Colonic mucosa (tissue), 4 donors: ENCODE results near the gene RYR2. TPM values are rescaled to one million over a fixed set of nuclear protein-coding genes. Genes with fewer than 3 reads are reported as not detected.

ENCODE experiments used
- DNase-seq: peaks from one replicate; pipeline ENCODE4 v3.0.0-alpha.2; 2020
- H3K27ac ChIP-seq: fragments of 200-600 bp; one replicate; pipeline ENCODE4 v1.8.0; 2021
- H3K27me3 ChIP-seq: fragments of 200-600 bp; one replicate; pipeline ENCODE4 v1.8.0; 2021
- H3K36me3 ChIP-seq: fragments of 200-600 bp; one replicate; pipeline ENCODE4 v1.8.0; 2021
- H3K4me1 ChIP-seq: fragments of 200-600 bp; one replicate; pipeline ENCODE4 v1.8.0; 2021; ENCODE audit warnings: mild to moderate bottlenecking
- H3K4me3 ChIP-seq: fragments of 200-600 bp; one replicate; pipeline ENCODE4 v1.8.0; 2021
- H3K9ac ChIP-seq, 2 donors: one replicate each; pipeline ENCODE4 v1.7.0; 2013; ENCODE audit warnings: control low read depth in 2 of 2, low read depth in 2 of 2, low read length in 2 of 2
- H3K9me3 ChIP-seq: fragments of 200-600 bp; one replicate; pipeline ENCODE4 v1.8.0; 2021
- CTCF ChIP-seq: fragments of 200-600 bp; IDR thresholded peaks from one replicate; pipeline ENCODE4 v1.8.0; 2022; ENCODE audit warnings: antibody characterized with exemption, mild to moderate bottlenecking
- intact Hi-C: fragments of 100-400 bp; cut with DNase I; formaldehyde crosslinking; loops from one replicate; pipeline ENCODE4 v1.14.1; 2022
- total RNA-seq, 2 donors: library from RNA; stranded (reverse); fragmentation: NEBNext Ultra II Directional in 1 of 2; extraction: Animal tissue kit (Norgen Biotek cat#: 25700) in 1 of 2; gene quantifications; one replicate each; pipeline ENCODE4 v1.2.1, GENCODE V29; 2021
- donor health status: healthy.
- donor health status: DM: no; HTN: no; CAD: no.
- donor health status: DM: no; HTN: no; CAD: no.

Gene RYR2
- total RNA-seq, 2 donors from 2014 or later = 0.15 to 0.56 TPM

GRCh38 chr1:237507005-237507404, 465.0 kb downstream of the RYR2 start:
- no peak for TF ChIP-seq CTCF
- intact Hi-C loops = no loop called here
- Histone ChIP-seq H3K27me3 (no peaks in the 10 kb centered on the region), H3K4me3 (no peak overlapping the region), H3K36me3 (no peaks in the 10 kb centered on the region), H3K4me1 (no peaks in the 10 kb centered on the region), H3K9ac (no peak overlapping the region), H3K9me3 (no peaks in the 10 kb centered on the region), H3K27ac (no peak overlapping the region)
- DNase-seq = no peak

- Histone ChIP-seq H3K36me3 (no peaks in the 10 kb centered on the region), H3K9me3 (no peaks in the 10 kb centered on the region), H3K27me3 (no peaks in the 10 kb centered on the region), H3K4me1 (no peaks in the 10 kb centered on the region), H3K4me3 (no peak overlapping the region), H3K27ac (no peak overlapping the region), H3K9ac (no peak overlapping the region)
- no peak for DNase-seq
- no peak for TF ChIP-seq CTCF
- intact Hi-C loops = no loop called here
Observed at GRCh38 chr1:237509748-237510147, 467.8 kb downstream of the RYR2 start.

GRCh38 chr1:237525102-237525501, 483.1 kb downstream of the RYR2 start:
- DNase-seq = no peak
- Histone ChIP-seq H3K27me3 (no peaks in the 10 kb centered on the region), H3K4me3 (no peak overlapping the region), H3K9ac (no peak overlapping the region), H3K27ac (no peak overlapping the region), H3K36me3 (no peaks in the 10 kb centered on the region), H3K9me3 (no peaks in the 10 kb centered on the region), H3K4me1 (no peaks in the 10 kb centered on the region)
- intact Hi-C loops = no loop called here
- TF ChIP-seq CTCF = no peak

- Histone ChIP-seq H3K27ac (no peak overlapping the region), H3K9ac (no peak overlapping the region), H3K36me3 (no peaks in the 10 kb centered on the region), H3K27me3 (no peaks in the 10 kb centered on the region), H3K4me3 (no peak overlapping the region), H3K9me3 (no peaks in the 10 kb centered on the region), H3K4me1 (no peaks in the 10 kb centered on the region)
- no peak for DNase-seq
- TF ChIP-seq CTCF = no peak
- intact Hi-C loops = no loop called here
Observed at GRCh38 chr1:237527761-237528160, 485.8 kb downstream of the RYR2 start.

GRCh38 chr1:237528545-237528944, 486.6 kb downstream of the RYR2 start:
- no peaks in the 10 kb centered on the region for H3K36me3 ChIP-seq
- no peak overlapping the region for H3K4me3 ChIP-seq
- no peak for TF ChIP-seq CTCF
- H3K27ac ChIP-seq = no peak overlapping the region
- H3K9ac ChIP-seq = no peak overlapping the region
- no peaks in the 10 kb centered on the region for H3K9me3 ChIP-seq
- intact Hi-C loops = no loop called here
- no peaks in the 10 kb centered on the region for H3K4me1 ChIP-seq
- H3K27me3 ChIP-seq = no peaks in the 10 kb centered on the region
- DNase-seq = no peak

GRCh38 chr1:237539055-237539454, 497.1 kb downstream of the RYR2 start:
- Histone ChIP-seq H3K27ac (no peak overlapping the region), H3K4me3 (no peak overlapping the region), H3K36me3 (no peaks in the 10 kb centered on the region), H3K27me3 (no peaks in the 10 kb centered on the region), H3K4me1 (no peaks in the 10 kb centered on the region), H3K9ac (no peak overlapping the region), H3K9me3 (no peaks in the 10 kb centered on the region)
- no peak for DNase-seq
- intact Hi-C loops = no loop called here
- TF ChIP-seq CTCF = no peak
